B cell (primary cell): Measurements from ENCODE around the gene CBX2. TPM values are rescaled to one million over a fixed set of nuclear protein-coding genes. Genes with fewer than 3 reads are reported as not detected.

Experiments used
- ATAC-seq: fragments of 200-7000 bp; cut with Tn5 transposase; one replicate; pipeline ENCODE4 v1.10.0; 2021; ENCODE audit warnings: low read depth, mild to moderate bottlenecking, moderate number of reproducible peaks, moderate library complexity
- CTCF ChIA-PET: fragments of 350-600 bp; sonication (Branson Sonifier 250); formaldehyde crosslinking; loops from one replicate; lab custom pipeline; 2021; ENCODE audit warnings: antibody characterized with exemption, inconsistent platforms; lab: Charles Lee
- POLR2A ChIA-PET: fragments of 350-600 bp; sonication (Branson Sonifier 250); formaldehyde crosslinking; loops from one replicate; lab custom pipeline; 2021; ENCODE audit warnings: antibody characterized with exemption; lab: Charles Lee
- DNase-seq: peaks from one replicate; pipeline ENCODE4 v3.0.0; 2013
- H2AFZ ChIP-seq: 2 replicates; pipeline ENCODE4 v1.6.1; 2012; ENCODE audit warnings: mild to moderate bottlenecking, low read depth, low read length; ENCODE audit not compliant: insufficient read depth, poor library complexity, severe bottlenecking
- H3K27ac ChIP-seq, 2 donors: 1 replicate in 1 of 2; 2 replicates in 1 of 2; pipeline ENCODE4 v1.5.1; 2012 to 2013; ENCODE audit warnings: low read length in 2 of 2, mild to moderate bottlenecking in 2 of 2, moderate library complexity in 1 of 2
- H3K27me3 ChIP-seq, 4 experiments: fragments of 200-600 bp in 1 of 4; sonication (generic) in 1 of 4; replicated peaks in 1 of 4; 1 replicate in 2 of 4; 2 replicates in 2 of 4; pipeline versions ENCODE4 v1.6.1 to v1.7.0; 2013 to 2016; ENCODE audit warnings: low read length in 3 of 4, mild to moderate bottlenecking in 2 of 4, mixed read lengths in 1 of 4, moderate library complexity in 1 of 4; ENCODE audit not compliant: insufficient read depth in 4 of 4, control insufficient read depth in 3 of 4; ENCODE audit errors: control extremely low read depth in 1 of 4
- H3K36me3 ChIP-seq, 2 experiments: replicated peaks in 1 of 2; 1 replicate in 1 of 2; 2 replicates in 1 of 2; pipeline versions ENCODE4 v1.6.1 to v1.7.1; 2013; ENCODE audit warnings: low read length in 1 of 2; ENCODE audit not compliant: insufficient read depth in 2 of 2, control insufficient read depth in 1 of 2; ENCODE audit errors: control extremely low read depth in 1 of 2, extremely low read depth in 1 of 2
- H3K4me1 ChIP-seq, 2 donors: fragments of 200-600 bp in 1 of 2; sonication (generic) in 1 of 2; 1 replicate in 1 of 2; 2 replicates in 1 of 2; pipeline versions ENCODE4 v1.5.1 to v1.6.1; 2013 to 2017; ENCODE audit warnings: low read length in 2 of 2; ENCODE audit not compliant: control insufficient read depth in 2 of 2, insufficient read depth in 2 of 2
- H3K4me2 ChIP-seq: replicated peaks from 2 replicates; pipeline ENCODE3; 2012; ENCODE audit warnings: mild to moderate bottlenecking, low read depth, low read length; ENCODE audit not compliant: poor library complexity, severe bottlenecking
- H3K4me3 ChIP-seq, 5 experiments: fragments of 200-600 bp in 1 of 5; sonication (generic) in 1 of 5; 1 replicate in 3 of 5; 2 replicates in 2 of 5; pipeline versions ENCODE4 v1.5.1 to v1.7.0; 2011 to 2016; ENCODE audit warnings: low read length in 4 of 5, mild to moderate bottlenecking in 4 of 5, low read depth in 2 of 5, control low read depth in 1 of 5, moderate library complexity in 1 of 5; ENCODE audit not compliant: insufficient read depth in 1 of 5; ENCODE audit errors: control extremely low read depth in 1 of 5, extremely low read depth in 1 of 5
- H3K79me2 ChIP-seq: fragments of 200-600 bp; sonication (generic); one replicate; pipeline ENCODE4 v1.6.0; 2016; ENCODE audit warnings: low read length; ENCODE audit not compliant: control insufficient read depth, insufficient read depth
- H3K9ac ChIP-seq: fragments of 200-600 bp; sonication (generic); 2 replicates; pipeline ENCODE4 v1.6.1; 2017; ENCODE audit warnings: mild to moderate bottlenecking, low read length, moderate library complexity
- H3K9me3 ChIP-seq, 3 donors: one replicate each; pipeline versions ENCODE4 v1.6.1 to v1.7.1; 2013; ENCODE audit warnings: low read length in 2 of 3; ENCODE audit not compliant: control insufficient read depth in 2 of 3, insufficient read depth in 1 of 3; ENCODE audit errors: control extremely low read depth in 1 of 3
- H4K20me1 ChIP-seq: 2 replicates; pipeline ENCODE4 v1.6.0; 2012; ENCODE audit warnings: mild to moderate bottlenecking, low read length; ENCODE audit not compliant: insufficient read depth, control insufficient read depth, poor library complexity, severe bottlenecking
- H3K27ac Mint-ChIP-seq: one replicate; pipeline ENCODE4 v1.8.0; 2021; ENCODE audit warnings: mixed read lengths
- H3K27me3 Mint-ChIP-seq: one replicate; pipeline ENCODE4 v1.8.0; 2021; ENCODE audit warnings: mixed read lengths
- H3K4me1 Mint-ChIP-seq: one replicate; pipeline ENCODE4 v1.8.0; 2021; ENCODE audit warnings: mixed read lengths
- H3K4me3 Mint-ChIP-seq: one replicate; pipeline ENCODE4 v1.8.0; 2021; ENCODE audit warnings: mixed read lengths
- H3K9me3 Mint-ChIP-seq: one replicate; pipeline ENCODE4 v1.8.0; 2022; ENCODE audit warnings: mixed read lengths; ENCODE audit not compliant: insufficient read depth
- EZH2 ChIP-seq: IDR thresholded peaks from 2 replicates; pipeline ENCODE4 v1.6.1; 2012; ENCODE audit warnings: borderline replicate concordance, low read depth, mild to moderate bottlenecking, moderate library complexity, low read length; ENCODE audit not compliant: insufficient read depth, poor library complexity, severe bottlenecking
- WGBS: methylation state at CpG from one replicate; pipeline ENCODE4 v1.1.5; 2013; ENCODE audit warnings: missing lambda C conversion rate; ENCODE audit not compliant: insufficient coverage; 5-methylcytosine and 5-hydroxymethylcytosine counted together
- intact Hi-C: fragments of 100-400 bp; cut with micrococcal nuclease; formaldehyde crosslinking; loops from one replicate; pipeline ENCODE4 v1.10.0; 2022
- polyA plus RNA-seq: library from polyadenylated mRNA; depleted of rRNA; stranded (reverse); fragments of >200 nt; gene quantifications from 2 replicates; pipeline ENCODE4 v1.2.3, GENCODE V29; 2012
- total RNA-seq, 2 donors: library from RNA; stranded (reverse); fragments of 120-200 nt in 1 of 2; gene quantifications; 1 replicate in 1 of 2; 2 replicates in 1 of 2; pipeline versions ENCODE4 v1.2.3 to v1.2.4, GENCODE V29; 2013 to 2022
- TF ChIP-seq, protein P1 (sequence below): fragments of 200-600 bp; IDR thresholded peaks from one replicate; pipeline ENCODE4 v1.8.0; 2022; ENCODE audit warnings: antibody characterized with exemption, mild to moderate bottlenecking

CBX2 gene
- total and polyA plus RNA-seq, 2 donors (not counting 1 experiment from before 2014, with no cell fraction given), result 0.10 to 0.47 TPM

DNA sequence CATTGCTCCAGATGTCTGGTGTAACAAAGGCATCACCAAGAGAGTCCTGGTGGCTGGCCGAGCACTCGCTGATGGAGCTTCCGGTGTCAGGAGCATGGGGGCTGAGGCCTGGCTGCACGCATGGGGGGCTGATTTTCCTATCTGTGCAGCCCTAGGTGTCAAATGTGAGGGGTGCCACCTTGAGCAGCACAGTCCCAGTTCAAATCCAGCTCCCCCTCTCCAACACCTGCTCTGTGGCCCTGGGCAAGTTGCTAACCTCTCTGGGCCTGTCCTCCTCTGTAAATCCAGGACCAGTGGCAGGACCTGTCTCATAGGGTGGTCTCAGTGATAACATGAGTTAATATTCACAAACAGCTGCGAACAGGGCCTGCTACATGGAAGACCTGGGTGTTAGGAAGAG lies 34.3 kb upstream of the CBX2 start:
- Histone ChIP-seq H3K4me1 (peaks cover 28 to 34% of the 10 kb centered on the region in 2 donors), H2AFZ (no peak overlapping the region), H3K79me2 (no peaks in the 10 kb centered on the region), H3K9ac (no peak overlapping the region), H3K27me3 (peaks cover 0 to 42% (median 24%) of the 10 kb centered on the region in 4 experiments), H3K27ac (no peak overlapping the region), H3K36me3 (no peaks in the 10 kb centered on the region), H4K20me1 (no peaks in the 10 kb centered on the region), H3K9me3 (peaks cover 0 to 16% (median 0%) of the 10 kb centered on the region in 3 donors), H3K4me2 (no peak overlapping the region), H3K4me3 (no peak overlapping the region)
- ChIA-PET CTCF (interaction anchor here (1.1 to 4.5 kb wide), 4 partner anchors 10 to 227 kb away, joined by 3 to 19 read pairs (median 6); no protein-coding TSS in a partner anchor), POLR2A (interaction anchor here (1.2 kb wide), 1 partner anchor 11 kb away, joined by 3 read pairs; no protein-coding TSS in a partner anchor)
- WGBS, result 95% methylated on average over 3 of the region's 5 CpGs
- Mint-ChIP-seq H3K9me3 (no peaks in the 10 kb centered on the region), H3K27ac (no peak overlapping the region), H3K4me1 (peaks cover 20% of the 10 kb centered on the region), H3K4me3 (no peak overlapping the region), H3K27me3 (peaks cover 33% of the 10 kb centered on the region)
- intact Hi-C loops, result no loop called here
- DNase-seq, result no peak
- no peak for TF ChIP-seq EZH2
- TF ChIP-seq, protein P1, sequence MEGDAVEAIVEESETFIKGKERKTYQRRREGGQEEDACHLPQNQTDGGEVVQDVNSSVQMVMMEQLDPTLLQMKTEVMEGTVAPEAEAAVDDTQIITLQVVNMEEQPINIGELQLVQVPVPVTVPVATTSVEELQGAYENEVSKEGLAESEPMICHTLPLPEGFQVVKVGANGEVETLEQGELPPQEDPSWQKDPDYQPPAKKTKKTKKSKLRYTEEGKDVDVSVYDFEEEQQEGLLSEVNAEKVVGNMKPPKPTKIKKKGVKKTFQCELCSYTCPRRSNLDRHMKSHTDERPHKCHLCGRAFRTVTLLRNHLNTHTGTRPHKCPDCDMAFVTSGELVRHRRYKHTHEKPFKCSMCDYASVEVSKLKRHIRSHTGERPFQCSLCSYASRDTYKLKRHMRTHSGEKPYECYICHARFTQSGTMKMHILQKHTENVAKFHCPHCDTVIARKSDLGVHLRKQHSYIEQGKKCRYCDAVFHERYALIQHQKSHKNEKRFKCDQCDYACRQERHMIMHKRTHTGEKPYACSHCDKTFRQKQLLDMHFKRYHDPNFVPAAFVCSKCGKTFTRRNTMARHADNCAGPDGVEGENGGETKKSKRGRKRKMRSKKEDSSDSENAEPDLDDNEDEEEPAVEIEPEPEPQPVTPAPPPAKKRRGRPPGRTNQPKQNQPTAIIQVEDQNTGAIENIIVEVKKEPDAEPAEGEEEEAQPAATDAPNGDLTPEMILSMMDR, result no peak
- ATAC-seq, result no peak

DNA sequence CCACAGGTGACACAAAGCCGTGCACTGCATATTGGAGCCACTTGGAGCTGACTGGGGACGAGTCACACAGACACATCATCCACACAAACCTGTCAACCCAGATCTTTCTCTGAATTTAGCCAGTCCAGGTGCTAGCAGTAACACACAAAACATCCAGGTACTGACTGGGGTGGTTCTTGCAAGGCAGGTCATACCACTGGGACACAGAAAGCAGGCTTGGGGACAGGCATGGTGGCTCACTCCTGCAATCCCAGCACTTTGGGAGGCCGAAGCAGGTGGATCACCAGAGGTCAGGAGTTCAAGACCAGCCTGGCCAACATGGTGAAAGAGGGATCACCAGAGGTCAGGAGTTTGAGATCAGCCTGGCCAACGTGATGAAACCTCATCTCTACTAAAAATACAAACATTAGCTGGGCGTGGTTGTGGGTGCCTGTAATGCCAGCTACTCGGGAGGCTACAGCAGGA lies 32.3 kb upstream of the CBX2 start:
- no peak for TF ChIP-seq EZH2
- TF ChIP-seq, protein P1, result no peak
- Mint-ChIP-seq H3K4me1 (peaks cover 21% of the 10 kb centered on the region), H3K4me3 (peak overlapping the region; percentile 27), H3K9me3 (no peaks in the 10 kb centered on the region), H3K27me3 (peaks cover 32% of the 10 kb centered on the region), H3K27ac (no peak overlapping the region)
- CTCF ChIA-PET, result interaction anchor here (0.7 to 4.5 kb wide), 16 partner anchors 9 to 263 kb away, joined by 3 to 19 read pairs (median 6); partner anchors contain the start of gene CBX8
- Histone ChIP-seq H3K9me3 (peaks cover 0 to 16% (median 0%) of the 10 kb centered on the region in 3 donors), H4K20me1 (no peaks in the 10 kb centered on the region), H3K27me3 (peaks cover 0 to 54% (median 33%) of the 10 kb centered on the region in 4 experiments), H3K4me1 (peaks cover 30 to 34% of the 10 kb centered on the region in 2 donors), H3K36me3 (no peaks in the 10 kb centered on the region), H3K4me2 (peak overlapping the region; percentile 28), H3K79me2 (no peaks in the 10 kb centered on the region), H3K9ac (no peak overlapping the region), H3K4me3 (no peak overlapping the region), H2AFZ (no peak overlapping the region), H3K27ac (no peak overlapping the region)
- WGBS, result 59% methylated on average over 3 of the region's 6 CpGs
- no peak for ATAC-seq
- DNase-seq, result no peak
- intact Hi-C loops, result loop anchor here (5.0 kb wide), 2 partner anchors 92 to 247 kb away; partner anchors contain the start of gene CBX4
- POLR2A ChIA-PET, result interaction anchor here (0.7 kb wide), 1 partner anchor 225 kb away, joined by 3 read pairs; no protein-coding TSS in a partner anchor
